Kidney capillary endothelial cell (primary cell): ENCODE measurements around the gene EXTL1.
"Not testable (repeated sequence)": the region's sequence is repeated elsewhere in the genome, so short reads cannot be mapped to it uniquely, and the experiment has no call there.

ENCODE experiments used
- DNase-seq: peaks from one replicate; pipeline ENCODE4 v3.0.0-alpha.2; 2018; ENCODE audit warnings: low spot score

The EXTL1 gene

GRCh38 chr1:26021647-26022403 is at the start of gene EXTL1:
EXTL1 (plus strand) TSS chr1:26021775; CDS start chr1:26022647, 872 bp downstream.
- no peak for DNase-seq

GRCh38 chr1:25971811-25972180 is 49.8 kb upstream of the EXTL1 start:
- no peak for DNase-seq

GRCh38 chr1:25973610-25974321 is 47.8 kb upstream of the EXTL1 start:
- DNase-seq: no peak

GRCh38 chr1:25977801-25978200 is 43.8 kb upstream of the EXTL1 start:
- DNase-seq: no peak

- no peak for DNase-seq
These were observed 43.2 kb upstream of the EXTL1 start for GRCh38 chr1:25978403-25978802.

GRCh38 chr1:25979210-25979609 is 42.4 kb upstream of the EXTL1 start:
- DNase-seq: no peak

GRCh38 chr1:25985171-25985570 is 36.4 kb upstream of the EXTL1 start:
- no peak for DNase-seq

GRCh38 chr1:25985670-25986069 is 35.9 kb upstream of the EXTL1 start:
- no peak for DNase-seq

GRCh38 chr1:25986773-25987172 is 34.8 kb upstream of the EXTL1 start:
- DNase-seq: not testable (repeated sequence)

GRCh38 chr1:25987951-25988350 is 33.6 kb upstream of the EXTL1 start:
- DNase-seq: no peak

- no peak for DNase-seq
These were observed 31.9 kb upstream of the EXTL1 start for GRCh38 chr1:25989440-25990234.

- DNase-seq: no peak
These were observed 31.3 kb upstream of the EXTL1 start for GRCh38 chr1:25990251-25990650.

- no peak for DNase-seq
These were observed 30.7 kb upstream of the EXTL1 start for GRCh38 chr1:25990702-25991395.

GRCh38 chr1:25991937-25992688 is 29.5 kb upstream of the EXTL1 start:
- no peak for DNase-seq

- no peak for DNase-seq
These were observed 28.8 kb upstream of the EXTL1 start for GRCh38 chr1:25992689-25993171.

- no peak for DNase-seq
These were observed 28.2 kb upstream of the EXTL1 start for GRCh38 chr1:25993197-25993951.

GRCh38 chr1:25994402-25995150 is 27.0 kb upstream of the EXTL1 start:
- DNase-seq: no peak

GRCh38 chr1:25996966-25997827 is 24.4 kb upstream of the EXTL1 start:
- DNase-seq: peak; percentile 65
